GM12873 (cell line): ENCODE measurements around the gene HUNK.
A peak's percentile ranks its signal among the peaks of the same experiment; 100 is the strongest.

Experiments
- CTCF ChIP-seq: IDR thresholded peaks from 2 replicates; pipeline ENCODE4 v1.5.1; 2012; ENCODE audit warnings: low read depth, mild to moderate bottlenecking, moderate library complexity, low read length, control low read depth; ENCODE audit not compliant: insufficient read depth; ENCODE audit errors: missing control alignments

HUNK gene

GRCh38 chr21:31857096-31857495 is 15.7 kb upstream of the HUNK start:
- TF ChIP-seq CTCF, result no peak

- no peak for TF ChIP-seq CTCF
Observed at GRCh38 chr21:31860851-31861250, 12.0 kb upstream of the HUNK start.

GRCh38 chr21:31862078-31862477 is 10.7 kb upstream of the HUNK start:
- TF ChIP-seq CTCF, result no peak

- no peak for TF ChIP-seq CTCF
Observed at GRCh38 chr21:31865429-31865970, 7.3 kb upstream of the HUNK start.

- TF ChIP-seq CTCF, result peak; percentile 90
Observed at GRCh38 chr21:31866077-31866511, 6.7 kb upstream of the HUNK start.

- TF ChIP-seq CTCF, result no peak
Observed at GRCh38 chr21:31869750-31870149, 3.1 kb upstream of the HUNK start.

- TF ChIP-seq CTCF, result no peak
Observed at GRCh38 chr21:31870472-31871193, 2.2 kb upstream of the HUNK start.
